SK-N-SH (cell line): ENCODE measurements around the gene CELF2.

Experiments used
- CTCF ChIP-seq: fragments of 200-600 bp; sonication (generic); IDR thresholded peaks from 2 replicates; pipeline ENCODE4 v1.6.1; 2017; ENCODE audit warnings: antibody characterized with exemption, mild to moderate bottlenecking, moderate library complexity
- TAF1 ChIP-seq: IDR thresholded peaks from 2 replicates; pipeline ENCODE4 v1.6.1; 2012; ENCODE audit warnings: low read depth, mild to moderate bottlenecking, low read length, moderate library complexity, borderline replicate concordance
- YY1 ChIP-seq: IDR thresholded peaks from 2 replicates; pipeline ENCODE4 v1.4.0; 2012; ENCODE audit warnings: low read depth, mild to moderate bottlenecking
- TF ChIP-seq, protein P1 (sequence below): IDR thresholded peaks from 2 replicates; pipeline ENCODE4 v1.4.0; 2012; ENCODE audit warnings: low read depth

GRCh38 chr10:11215471-11215870, 197.8 kb downstream of the CELF2 start:
- TF ChIP-seq CTCF (no peak), YY1 (no peak), TAF1 (no peak)
- TF ChIP-seq, protein P1, sequence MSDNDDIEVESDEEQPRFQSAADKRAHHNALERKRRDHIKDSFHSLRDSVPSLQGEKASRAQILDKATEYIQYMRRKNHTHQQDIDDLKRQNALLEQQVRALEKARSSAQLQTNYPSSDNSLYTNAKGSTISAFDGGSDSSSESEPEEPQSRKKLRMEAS = no peak
